GM23248 (cell line): Measurements from ENCODE around the gene LRP1.

ENCODE experiments used
- EZH2 ChIP-seq: fragments of 200-600 bp; sonication (generic); IDR thresholded peaks from 2 replicates; pipeline ENCODE4 v1.6.1; 2018; ENCODE audit warnings: antibody characterized with exemption, mild to moderate bottlenecking; ENCODE audit not compliant: insufficient read depth, poor library complexity, severe bottlenecking
- EZH2phosphoT487 ChIP-seq: fragments of 200-600 bp; sonication (generic); IDR thresholded peaks from 2 replicates; pipeline ENCODE4 v1.6.1; 2018; ENCODE audit warnings: antibody characterized with exemption, moderate library complexity, mild to moderate bottlenecking, low read depth; ENCODE audit not compliant: insufficient read depth

DNA sequence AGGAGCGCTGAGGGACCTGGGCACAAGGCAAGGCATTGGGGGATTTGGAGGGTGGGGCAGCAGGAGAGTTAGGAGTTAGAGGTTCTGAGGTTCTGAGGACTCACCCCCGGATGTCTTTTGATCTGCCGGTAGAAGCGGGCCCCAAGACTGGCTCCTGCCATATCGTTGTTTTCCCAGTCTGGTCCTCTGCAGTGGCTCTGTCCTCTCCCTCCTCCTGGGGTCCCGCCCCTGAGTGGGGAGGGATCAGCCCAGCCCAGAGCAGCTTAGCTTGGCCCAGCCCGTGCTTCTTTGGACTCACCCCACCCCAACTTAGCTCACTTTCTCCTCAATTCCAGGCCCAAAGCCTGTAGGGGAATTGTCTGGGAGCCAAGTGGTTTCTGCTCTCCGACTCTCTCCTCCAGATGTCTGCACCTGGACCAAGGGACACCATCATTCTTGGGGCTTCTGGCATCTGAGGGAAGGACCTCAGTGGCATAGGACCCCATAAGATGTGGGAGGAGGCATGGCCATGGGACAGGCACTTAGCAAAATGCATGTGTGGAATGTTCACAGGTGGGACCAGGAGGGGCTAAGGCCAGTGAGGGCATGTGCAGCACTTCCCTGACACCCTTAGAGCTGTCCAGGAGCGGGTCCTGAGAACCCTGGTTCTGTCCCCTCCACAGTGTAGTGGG is 108.8 kb downstream of the LRP1 start:
- TF ChIP-seq EZH2 (no peak), EZH2phosphoT487 (no peak)
